NCI-H82 treated with DMSO at 0.1 percent for 48 hours (cell line): ENCODE results near the gene SLC25A27.

Source experiments
- DNase-seq: peaks from one replicate; lab custom pipeline; 2025; ENCODE audit not compliant: unreplicated experiment; lab: John Stamatoyannopoulos, UW

The SLC25A27 gene

DNA sequence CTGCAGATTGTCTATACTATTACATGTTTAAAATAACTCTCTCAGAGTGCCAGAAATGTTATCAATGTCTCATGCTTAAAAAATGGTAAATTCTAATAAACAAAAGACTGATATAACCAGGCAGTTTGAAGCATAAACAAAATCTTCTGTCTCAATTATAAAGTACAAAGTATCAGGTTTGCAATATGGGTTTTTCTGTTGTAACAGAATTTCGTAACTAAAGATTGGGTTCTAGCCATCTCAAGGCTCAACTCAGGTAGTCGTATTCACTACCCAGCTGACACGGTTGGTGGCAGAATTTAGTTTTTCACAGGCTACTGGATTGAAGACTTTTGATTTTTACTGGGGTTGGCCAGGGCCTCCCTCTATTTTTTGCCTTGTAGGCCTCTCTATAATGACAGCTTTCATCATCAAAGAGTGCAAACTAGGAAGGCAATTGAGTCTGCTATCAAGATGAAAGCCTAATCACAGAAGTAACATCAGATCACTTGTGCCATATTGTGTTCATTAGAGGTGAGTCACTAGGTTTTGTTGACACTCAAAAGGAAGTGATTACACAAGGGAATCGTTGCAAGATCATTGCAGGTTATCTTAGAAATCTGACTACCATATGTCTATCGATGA is 3.8 kb upstream of the SLC25A27 start:
- DNase-seq = no peak

DNA sequence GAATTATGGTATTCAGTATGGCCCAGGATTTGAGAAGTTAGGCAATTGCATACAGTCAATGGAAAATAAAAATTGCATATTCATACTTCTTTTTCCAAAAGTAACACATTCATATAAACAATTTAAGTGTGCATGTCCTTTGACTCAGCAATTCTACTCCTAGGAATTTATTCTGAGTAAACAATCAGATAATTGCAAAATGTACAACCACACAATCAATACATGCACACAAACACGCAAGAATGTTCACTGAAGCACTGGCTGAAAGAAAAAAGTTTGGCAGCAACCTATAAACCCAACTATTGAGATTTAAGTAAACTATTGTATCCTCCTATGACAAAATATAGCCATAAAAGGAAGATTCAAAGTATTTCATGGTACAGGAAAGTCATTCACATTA is 1.8 kb upstream of the SLC25A27 start:
- no peak for DNase-seq

DNA sequence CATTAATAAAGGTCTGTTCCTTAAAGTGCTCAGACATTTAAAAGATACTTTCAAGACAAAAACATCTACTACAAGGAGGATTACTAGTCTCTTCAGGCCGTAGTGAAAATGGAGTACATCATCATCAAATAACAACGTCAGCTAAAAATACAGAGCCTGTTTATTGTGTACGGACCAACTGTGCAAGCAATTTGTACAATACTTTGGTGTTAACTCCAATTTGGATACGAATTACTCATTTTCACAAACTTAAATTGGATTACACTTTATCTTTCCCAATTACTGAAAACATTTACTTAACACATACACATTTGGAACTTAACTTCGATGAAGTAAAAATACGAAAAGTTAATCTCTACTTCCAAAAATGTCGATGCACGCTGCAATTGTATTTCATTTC is 959 bp upstream of the SLC25A27 start:
- DNase-seq = no peak

DNA sequence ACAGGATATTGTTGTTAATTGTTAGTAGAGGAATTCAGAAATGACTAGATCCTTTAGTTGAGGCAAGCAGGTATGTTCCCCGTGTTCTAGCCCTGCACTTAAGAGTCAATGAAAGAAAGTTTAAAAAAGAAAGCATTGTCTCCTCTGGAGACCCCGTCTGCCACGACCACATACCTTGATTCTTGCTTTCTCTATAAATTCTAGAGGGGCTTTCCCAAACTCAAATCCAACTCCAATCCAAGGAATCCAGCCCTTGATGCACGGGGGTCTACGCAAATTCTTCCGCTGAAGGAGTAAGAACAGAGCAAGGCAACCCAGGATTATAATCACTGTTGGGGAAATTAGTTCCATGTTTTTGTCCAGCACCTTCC is 558 bp upstream of the SLC25A27 start:
- DNase-seq = no peak

DNA sequence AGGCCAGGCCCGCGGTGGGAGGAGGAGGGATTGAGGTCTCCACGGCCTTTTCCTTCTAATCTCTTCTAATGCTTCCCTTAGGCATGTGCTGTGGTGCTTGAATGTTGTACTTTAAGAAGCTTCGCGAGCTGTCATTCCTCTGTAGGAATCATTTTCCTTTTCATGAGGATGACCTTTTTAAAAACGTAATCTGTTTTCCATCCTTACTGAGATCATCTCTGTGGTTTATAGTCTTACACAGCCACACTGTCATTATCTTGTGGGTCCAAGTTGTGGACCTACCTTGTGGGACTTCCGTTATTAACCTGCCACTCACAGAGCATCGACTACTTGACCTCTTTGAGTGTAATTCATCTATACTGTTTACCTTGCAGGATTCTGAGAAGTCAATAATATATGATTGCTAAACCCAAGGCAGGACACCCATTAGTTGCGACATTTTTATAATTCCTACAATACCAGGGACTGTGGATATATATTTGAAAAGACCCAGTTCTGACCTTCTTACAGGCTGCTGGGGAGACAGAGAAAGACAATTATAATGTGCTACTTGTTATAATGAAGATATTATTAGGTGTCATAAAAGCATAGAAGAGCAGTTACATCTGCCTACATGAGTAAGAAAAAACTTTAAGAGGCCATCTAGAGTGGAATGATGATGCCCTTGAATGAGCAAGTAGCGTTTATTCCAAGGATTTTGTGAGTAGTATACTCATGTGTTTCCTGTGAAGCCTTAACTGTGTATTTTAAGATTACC is 842 bp downstream of the SLC25A27 start:
- DNase-seq = no peak

DNA sequence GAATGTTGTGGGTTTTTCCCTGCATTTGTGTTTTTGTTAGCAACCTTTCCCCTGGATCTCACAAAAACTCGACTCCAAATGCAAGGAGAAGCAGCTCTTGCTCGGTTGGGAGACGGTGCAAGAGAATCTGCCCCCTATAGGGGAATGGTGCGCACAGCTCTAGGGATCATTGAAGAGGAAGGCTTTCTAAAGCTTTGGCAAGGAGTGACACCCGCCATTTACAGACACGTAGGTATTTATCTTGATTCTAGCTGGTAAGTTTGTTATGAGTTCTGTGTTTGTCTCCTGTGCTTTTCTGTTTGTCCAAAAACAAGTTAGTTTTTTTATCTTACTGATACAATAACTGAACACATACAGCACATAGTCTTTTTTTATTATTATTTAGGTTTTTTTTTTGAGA is 3.0 kb downstream of the SLC25A27 start:
- DNase-seq = peak; percentile 14

DNA sequence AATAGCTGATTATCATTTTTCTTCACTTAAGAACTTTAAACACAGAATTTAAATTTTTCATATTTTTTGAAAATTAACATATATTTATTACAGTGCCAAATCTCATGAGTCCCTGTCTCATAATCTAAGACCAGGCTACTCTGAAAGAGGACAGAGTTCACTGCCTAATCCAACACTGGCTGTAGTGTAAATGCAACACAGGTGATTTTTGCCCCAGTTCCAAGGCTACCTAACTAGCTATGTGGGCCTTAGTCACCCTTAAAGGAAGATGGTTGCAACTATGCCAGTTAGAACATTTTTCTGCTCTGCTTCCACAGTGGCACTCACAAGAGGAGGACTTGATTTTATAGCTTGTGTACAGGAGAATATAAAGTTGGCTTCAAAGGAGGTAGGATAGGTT is 4.9 kb downstream of the SLC25A27 start:
- DNase-seq = no peak

DNA sequence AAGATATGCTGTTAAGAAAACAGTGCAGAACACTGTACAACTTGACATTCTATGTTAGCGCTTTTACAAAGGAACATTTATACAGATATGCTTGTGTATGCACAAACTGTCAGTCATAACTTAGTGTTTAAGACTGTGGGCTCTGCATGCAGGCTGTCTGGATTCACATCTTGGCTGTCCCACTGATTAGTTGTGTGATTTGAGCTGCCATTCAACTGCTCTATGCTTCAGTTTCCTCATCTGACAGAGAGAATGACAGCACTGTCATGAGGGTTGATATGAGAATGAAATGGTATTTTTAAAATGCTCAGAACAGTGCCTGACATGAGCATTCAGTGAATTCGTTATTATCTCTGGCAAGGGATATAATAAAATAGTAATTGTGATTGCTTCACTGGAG is 8.7 kb downstream of the SLC25A27 start:
- no peak for DNase-seq

DNA sequence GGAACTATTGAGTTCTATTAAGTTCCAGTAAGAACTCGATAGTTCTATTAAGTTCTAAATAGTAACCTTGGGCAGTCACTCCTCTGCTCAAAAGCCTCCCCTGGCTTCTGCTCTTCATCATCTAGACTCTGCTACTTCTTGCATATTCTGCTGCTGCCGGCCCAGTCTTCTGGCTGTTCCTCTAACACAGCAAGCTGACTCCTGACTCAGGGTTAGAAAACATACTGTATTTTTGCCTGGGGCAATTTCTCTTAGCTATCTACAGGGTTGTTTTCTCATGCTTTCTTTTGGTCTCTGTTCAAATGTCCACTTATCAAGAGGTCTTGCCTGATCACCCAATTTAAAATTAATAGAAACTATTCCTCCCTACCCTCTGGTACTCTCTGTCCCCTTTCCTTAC is 14.6 kb downstream of the SLC25A27 start:
- no peak for DNase-seq

DNA sequence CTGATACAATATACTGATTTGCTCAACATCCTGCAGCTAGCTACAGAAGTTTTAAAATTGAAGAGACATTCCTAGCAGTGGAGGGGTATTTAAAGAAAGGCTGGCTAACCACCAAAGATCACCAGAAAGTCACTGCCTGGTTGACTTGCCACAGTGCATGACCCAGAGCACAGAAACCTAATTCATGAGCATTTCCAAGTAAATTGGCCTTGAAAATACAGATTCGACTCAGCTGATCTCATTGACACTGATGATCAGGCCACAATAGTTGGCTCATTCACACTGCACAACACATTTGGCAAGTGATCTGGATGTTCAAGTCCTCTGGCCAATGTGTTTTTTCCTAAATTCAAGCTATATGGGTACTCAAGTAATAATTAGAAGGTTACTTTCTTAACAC is 21.6 kb downstream of the SLC25A27 start:
- no peak for DNase-seq

DNA sequence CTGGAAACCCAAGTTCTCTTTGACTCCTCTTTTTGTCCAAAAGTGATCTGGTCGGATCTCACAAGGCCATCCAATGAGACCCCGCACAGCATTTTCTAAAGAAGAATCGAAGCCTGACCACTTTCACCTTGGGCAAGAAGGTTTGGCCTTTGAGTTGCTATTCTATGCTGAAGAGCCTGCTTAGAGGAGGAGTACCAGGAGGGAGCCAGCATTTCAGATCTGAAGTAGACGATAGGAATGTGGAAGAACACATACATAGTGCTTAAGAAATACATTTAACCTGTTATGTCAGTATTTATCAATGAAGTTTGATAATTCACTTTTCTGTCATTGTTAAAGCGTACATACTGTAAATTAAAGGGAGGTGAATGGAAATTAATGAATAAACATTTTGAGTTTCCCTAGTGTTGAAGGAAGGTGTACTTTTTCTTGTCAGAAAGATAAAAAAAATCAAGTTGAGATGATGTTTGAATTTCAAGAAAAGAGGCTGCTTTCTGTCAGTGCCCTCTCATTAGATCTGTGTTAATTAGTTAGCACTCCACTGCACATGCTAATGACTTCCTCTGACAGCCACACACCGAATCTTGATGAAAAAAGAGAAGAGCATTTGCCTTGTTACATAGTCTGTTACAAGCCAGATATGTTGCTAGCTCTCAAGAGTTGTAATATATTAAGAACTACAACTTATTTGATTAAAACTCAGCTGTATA is 24.0 kb downstream of the SLC25A27 start:
- DNase-seq = no peak

DNA sequence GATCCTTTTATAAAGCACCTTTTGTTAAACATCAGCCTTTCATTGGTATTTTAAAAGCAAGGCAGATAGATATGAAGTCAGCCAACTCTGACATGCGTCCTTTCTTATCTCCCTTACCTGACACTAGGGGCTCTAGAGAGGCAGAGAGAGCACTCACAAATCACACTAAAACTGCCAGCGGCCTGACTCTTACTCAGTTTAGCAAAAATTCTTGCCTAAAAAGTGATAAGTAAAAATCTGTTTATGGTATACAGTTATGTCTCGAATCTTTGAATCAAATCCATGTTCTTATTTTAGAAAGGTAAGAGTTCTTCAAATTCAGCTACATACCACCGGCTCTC is 24.5 kb downstream of the SLC25A27 start:
- DNase-seq = no peak

DNA sequence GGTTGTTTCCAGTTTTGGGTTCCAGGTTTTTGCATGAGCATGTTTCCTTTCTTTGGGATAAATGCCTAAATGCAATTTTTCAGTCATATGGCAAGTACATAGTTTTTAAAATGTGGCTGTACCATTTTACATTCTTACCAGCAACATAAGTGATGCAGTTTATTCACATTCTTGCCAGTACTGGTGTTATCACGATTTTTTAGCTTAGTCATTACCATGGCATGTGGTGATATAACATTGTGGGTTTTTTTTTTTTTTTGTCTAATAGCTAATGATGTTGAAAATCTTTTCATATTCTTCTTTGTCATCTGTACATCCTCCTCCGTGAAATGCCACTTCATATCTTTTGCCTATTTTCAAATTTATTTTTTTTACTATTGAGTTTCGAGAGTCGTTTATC is 32.0 kb downstream of the SLC25A27 start:
- no peak for DNase-seq

DNA sequence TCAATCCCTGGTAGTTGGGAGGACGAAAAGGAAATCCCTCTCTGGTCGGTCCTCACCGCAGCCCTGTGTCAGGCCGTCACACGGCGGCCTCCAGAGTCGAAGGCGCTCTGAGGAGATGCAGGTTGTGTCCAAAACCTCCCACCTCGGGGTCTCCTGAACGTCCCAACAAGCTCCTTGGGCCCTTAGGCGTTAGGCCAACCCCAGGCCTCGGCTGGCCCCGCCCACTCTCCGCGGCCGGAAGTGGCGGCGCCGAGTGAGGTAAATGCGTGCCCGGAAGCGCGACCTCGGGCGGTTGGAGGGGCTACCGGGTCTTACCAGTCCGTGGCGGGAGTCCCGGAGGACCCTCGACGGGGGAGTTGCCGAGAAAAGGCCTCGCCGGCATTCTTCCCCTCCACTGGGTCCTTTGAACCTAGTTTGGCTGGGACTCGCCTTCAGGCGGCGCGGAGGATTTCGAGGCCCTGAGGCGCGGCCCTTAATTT is 34.9 kb downstream of the SLC25A27 start, which contains the start of gene TDRD6:
Gene TDRD6 (plus strand): TSS at position 267 of the 479 bp plus-strand sequence. CDS start 244 bp downstream, outside the sequence.
- no peak for DNase-seq

DNA sequence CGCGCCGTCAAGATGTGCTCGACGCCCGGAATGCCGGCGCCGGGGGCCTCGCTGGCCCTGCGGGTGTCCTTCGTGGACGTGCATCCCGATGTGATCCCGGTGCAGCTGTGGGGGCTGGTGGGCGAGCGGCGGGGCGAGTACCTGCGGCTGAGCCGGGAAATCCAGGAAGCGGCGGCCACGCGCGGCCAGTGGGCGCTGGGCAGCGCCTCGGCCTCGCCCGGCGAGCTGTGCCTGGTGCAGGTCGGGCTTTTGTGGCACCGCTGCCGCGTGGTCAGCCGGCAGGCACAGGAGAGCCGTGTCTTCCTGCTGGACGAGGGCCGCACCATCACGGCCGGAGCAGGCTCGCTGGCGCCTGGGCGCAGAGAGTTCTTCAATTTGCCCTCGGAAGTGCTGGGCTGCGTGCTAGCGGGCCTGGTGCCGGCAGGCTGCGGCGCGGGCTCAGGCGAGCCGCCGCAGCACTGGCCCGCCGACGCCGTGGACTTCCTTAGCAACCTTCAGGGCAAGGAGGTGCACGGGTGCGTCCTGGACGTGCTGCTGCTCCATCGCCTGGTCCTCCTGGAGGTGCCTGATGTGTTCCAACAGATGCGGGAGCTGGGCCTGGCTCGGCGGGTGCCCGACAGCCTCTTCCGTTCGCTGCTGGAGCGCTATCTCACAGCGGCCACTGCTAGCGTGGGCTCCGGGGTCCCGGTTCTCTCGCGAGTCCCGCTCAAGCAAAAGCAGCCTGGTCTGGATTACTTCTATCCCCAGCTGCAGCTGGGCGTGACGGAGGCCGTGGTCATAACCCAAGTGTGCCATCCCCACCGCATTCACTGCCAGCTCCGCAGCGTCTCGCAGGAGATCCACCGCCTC is 35.6 kb downstream of the SLC25A27 start:
- DNase-seq = no peak

DNA sequence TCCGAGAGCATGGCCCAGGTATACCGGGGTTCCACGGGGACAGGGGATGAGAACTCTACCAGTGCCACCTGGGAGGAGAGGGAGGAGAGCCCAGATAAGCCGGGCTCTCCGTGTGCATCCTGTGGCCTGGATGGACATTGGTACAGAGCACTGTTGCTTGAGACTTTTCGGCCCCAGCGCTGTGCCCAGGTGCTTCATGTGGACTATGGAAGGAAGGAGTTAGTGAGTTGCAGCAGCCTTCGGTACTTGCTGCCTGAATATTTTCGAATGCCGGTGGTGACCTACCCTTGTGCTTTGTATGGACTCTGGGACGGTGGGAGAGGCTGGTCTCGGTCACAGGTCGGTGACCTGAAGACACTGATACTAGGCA is 36.2 kb downstream of the SLC25A27 start:
- DNase-seq = no peak

DNA sequence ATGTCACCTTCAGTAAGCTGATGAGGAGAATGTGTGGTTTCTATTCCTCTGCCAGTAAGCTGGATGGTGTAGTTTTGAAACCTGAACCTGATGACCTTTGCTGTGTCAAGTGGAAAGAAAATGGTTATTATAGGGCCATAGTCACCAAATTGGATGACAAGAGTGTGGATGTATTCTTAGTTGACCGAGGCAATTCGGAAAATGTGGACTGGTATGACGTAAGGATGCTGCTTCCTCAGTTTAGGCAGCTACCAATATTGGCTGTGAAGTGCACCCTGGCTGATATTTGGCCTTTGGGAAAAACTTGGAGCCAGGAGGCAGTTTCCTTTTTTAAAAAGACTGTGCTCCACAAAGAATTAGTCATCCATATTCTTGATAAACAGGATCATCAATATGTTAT is 36.9 kb downstream of the SLC25A27 start:
- no peak for DNase-seq

DNA sequence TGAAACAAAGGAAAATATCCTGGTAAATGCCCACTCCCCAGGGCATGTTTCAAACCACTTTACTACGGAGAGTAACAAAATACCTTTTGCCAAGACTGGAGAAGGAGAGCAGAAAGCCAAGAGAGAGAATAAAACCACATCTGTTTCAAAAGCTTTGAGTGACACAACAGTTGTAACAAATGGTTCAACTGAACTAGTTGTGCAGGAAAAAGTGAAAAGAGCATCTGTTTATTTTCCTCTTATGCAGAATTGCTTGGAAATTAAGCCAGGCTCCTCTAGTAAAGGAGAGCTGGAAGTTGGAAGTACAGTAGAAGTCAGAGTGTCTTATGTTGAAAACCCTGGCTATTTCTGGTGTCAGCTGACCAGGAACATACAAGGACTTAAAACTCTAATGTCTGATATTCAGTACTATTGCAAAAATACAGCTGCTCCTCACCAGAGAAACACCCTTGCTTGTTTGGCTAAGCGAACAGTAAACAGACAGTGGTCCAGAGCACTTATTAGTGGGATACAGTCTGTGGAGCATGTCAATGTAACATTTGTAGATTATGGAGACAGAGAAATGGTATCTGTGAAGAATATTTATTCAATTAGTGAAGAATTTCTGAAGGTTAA is 37.5 kb downstream of the SLC25A27 start:
- DNase-seq = no peak

DNA sequence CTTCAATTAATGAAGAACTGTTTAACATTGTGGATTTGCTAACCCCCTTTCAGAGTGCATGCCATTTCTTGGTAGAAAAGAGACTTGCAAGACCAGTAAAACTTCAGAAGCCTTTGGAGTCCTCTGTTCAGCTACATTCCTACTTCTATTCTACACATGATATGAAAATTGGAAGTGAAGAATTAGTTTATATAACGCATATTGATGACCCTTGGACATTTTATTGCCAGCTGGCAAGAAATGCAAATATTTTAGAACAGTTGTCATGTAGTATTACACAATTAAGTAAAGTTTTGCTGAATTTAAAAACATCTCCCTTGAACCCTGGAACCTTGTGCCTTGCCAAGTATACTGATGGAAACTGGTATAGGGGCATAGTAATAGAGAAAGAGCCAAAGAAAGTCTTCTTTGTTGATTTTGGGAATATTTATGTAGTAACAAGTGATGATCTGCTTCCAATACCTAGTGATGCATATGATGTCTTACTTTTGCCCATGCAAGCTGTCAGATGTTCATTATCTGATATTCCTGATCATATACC is 38.2 kb downstream of the SLC25A27 start:
- DNase-seq = no peak

DNA sequence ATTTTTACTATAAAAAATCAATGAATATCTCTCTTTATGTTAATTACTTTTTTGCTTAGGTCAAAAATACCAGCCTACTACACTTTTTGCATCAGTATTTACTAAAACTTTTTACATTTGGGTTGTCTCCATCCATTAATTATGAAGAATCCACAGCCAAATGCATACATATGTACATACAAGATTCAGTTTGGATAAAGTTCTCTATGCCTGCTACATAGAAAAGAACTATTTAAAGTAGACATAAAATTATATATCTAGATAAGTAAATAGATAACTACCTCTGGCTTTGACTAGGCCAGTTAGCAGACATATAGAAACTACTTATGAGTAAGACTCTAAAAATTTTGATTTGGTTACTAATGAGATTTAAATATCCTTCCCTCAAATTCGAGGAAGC is 47.2 kb downstream of the SLC25A27 start:
- no peak for DNase-seq

DNA sequence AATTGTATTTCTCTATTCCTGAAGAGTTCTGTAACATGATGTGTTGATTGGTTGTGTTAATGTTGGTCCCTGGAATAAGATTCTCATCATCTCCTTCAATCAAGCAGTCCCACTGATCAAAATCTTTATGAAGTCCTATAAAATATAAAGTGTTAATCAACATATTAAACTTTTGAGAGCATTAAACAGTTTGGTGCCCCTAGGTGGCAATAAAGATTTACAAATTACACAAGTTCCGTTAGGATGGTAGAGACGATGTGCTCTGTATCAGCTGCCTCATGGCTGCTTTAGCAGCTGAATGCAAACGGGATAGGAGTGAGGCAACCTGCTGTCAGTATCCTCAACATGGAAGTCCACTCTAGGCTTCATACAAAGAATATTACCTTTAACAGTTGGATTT is 51.8 kb downstream of the SLC25A27 start:
- DNase-seq = no peak
